Lower leg skin (tissue), 4 donors: ENCODE measurements around the gene BAHCC1. TPM values are rescaled to one million over a fixed set of nuclear protein-coding genes. Genes with fewer than 3 reads are reported as not detected.

Experiments
- DNase-seq, 2 donors: peaks; one replicate each; pipeline ENCODE4 v3.0.0-alpha.2; 2019; ENCODE audit warnings: low spot score in 2 of 2
- H3K4me3 ChIP-seq: fragments of 200-600 bp; sonication (generic); 2 replicates; pipeline ENCODE4 v1.5.1; 2017; ENCODE audit warnings: mild to moderate bottlenecking, low read depth; ENCODE audit not compliant: poor library complexity, severe bottlenecking
- POLR2A ChIP-seq, 2 donors: fragments of 450-650 bp; IDR thresholded peaks; one replicate each; pipeline ENCODE4 v1.6.1; 2016 to 2017; ENCODE audit warnings: antibody characterized with exemption in 2 of 2, mild to moderate bottlenecking in 1 of 2, moderate library complexity in 1 of 2
- WGBS, 2 donors: methylation state at CpG; one replicate each; pipeline ENCODE4 v1.1.5; 2018; 5-methylcytosine and 5-hydroxymethylcytosine counted together
- intact Hi-C: fragments of 100-400 bp; cut with DNase I; formaldehyde crosslinking; loops from one replicate; pipeline ENCODE4 v1.15.0; 2023; ENCODE audit warnings: low total_unique reads
- total RNA-seq, 4 donors: library from RNA; depleted of rRNA; stranded (reverse); fragments of >200 nt; gene quantifications; one replicate each; pipeline ENCODE4 v1.1.0, GENCODE V29; 2016
- TF ChIP-seq, protein P1 (sequence below), 3 donors: fragments of 450-650 bp; IDR thresholded peaks; one replicate each; pipeline ENCODE4 v1.5.1; 2016; ENCODE audit warnings: antibody characterized with exemption in 3 of 3, mild to moderate bottlenecking in 3 of 3, moderate library complexity in 2 of 3

Gene BAHCC1
- total RNA-seq, 4 donors from 2014 or later: 4.1 to 14.2 (median 10.0) TPM

DNA sequence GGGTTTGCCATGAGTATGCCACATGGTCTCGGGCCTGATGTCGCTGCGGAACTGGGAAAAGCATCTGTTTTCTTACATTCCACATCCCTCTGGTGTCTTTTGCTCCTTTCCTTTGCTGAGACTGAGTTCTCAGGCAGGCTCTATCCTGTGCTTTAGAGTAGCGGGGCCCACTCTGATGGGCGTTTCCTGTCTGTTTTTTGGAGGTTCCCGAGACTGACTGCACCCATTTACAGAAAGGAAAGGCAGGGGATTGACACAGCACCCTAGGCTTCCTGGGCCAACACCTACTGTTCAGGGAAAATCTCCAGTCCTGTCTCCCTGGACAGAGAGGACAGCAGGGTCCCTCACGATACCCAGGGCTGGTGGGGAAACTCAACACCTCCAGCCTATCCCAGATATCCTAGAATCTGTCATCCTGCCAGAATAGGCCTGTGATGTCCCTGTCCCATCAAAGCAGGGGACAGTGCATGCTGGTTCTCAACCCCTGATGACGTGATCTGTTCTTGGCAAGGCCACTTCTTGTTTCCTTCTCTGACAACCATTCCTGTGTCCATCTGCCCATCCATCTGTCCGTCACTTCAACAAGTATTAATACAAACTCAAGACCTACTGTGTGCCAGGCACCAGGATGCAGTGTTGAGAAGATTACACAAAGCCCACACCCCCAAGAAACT lies 75.2 kb downstream of the BAHCC1 start:
- intact Hi-C loops: no loop called here
- TF ChIP-seq, protein P1, sequence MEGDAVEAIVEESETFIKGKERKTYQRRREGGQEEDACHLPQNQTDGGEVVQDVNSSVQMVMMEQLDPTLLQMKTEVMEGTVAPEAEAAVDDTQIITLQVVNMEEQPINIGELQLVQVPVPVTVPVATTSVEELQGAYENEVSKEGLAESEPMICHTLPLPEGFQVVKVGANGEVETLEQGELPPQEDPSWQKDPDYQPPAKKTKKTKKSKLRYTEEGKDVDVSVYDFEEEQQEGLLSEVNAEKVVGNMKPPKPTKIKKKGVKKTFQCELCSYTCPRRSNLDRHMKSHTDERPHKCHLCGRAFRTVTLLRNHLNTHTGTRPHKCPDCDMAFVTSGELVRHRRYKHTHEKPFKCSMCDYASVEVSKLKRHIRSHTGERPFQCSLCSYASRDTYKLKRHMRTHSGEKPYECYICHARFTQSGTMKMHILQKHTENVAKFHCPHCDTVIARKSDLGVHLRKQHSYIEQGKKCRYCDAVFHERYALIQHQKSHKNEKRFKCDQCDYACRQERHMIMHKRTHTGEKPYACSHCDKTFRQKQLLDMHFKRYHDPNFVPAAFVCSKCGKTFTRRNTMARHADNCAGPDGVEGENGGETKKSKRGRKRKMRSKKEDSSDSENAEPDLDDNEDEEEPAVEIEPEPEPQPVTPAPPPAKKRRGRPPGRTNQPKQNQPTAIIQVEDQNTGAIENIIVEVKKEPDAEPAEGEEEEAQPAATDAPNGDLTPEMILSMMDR (IDR thresholded peaks at IDR 0.05): no peak
- no peak for TF ChIP-seq POLR2A (IDR thresholded peaks at IDR 0.05)
- WGBS, 2 donors: 88% methylated on average over 9 of the region's 9 CpGs
- no peak overlapping the region for H3K4me3 ChIP-seq
- no peak for DNase-seq

DNA sequence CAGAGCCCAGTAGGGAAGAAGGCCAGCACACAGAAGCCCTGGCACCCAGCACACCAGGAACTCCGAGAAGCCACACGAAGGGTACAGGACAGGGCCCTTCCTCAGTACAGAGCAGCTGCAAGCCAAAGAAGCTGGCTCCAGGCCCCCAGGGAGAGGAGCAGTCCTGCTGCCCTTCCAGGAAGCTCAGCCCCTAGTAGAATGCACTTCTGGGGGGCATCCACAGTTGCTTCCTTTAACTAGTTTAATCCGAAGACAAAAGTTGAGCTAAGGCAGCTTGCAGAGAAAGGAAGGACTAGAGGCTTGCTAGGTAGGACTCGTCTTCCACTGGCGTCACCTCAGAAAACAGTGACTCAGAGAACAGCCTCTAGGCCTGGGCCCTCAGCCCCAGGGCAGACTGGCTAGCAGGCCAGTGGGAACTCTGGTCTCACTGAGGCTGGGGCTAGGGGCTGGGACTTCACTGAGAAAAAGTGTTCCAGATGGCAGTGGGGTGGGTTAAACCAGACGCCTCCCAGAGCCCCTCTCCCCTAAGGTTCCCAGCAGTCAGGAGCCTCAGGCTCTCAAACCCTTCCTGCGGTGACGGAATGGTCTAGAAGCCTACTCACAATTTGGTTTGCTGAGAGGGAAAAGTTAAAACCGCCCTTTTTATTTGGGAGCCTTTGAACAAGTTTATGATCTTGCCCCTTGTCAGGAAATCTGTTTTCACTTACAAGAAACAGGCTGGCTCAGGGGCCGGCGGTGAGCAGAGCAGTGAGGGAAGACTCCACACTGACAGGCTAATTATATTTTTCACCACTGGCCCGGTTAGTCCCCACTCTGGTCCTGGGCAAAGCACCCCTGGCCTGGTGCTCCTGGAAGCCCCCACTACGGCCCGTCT lies 75.9 kb downstream of the BAHCC1 start:
- intact Hi-C loops: no loop called here
- no peak for DNase-seq
- TF ChIP-seq, protein P1 (IDR thresholded peaks at IDR 0.05): no peak
- no peak for TF ChIP-seq POLR2A (IDR thresholded peaks at IDR 0.05)
- H3K4me3 ChIP-seq: no peak overlapping the region
- 61 to 64% methylated on average over 14 of the region's 14 CpGs for WGBS, 2 donors

DNA sequence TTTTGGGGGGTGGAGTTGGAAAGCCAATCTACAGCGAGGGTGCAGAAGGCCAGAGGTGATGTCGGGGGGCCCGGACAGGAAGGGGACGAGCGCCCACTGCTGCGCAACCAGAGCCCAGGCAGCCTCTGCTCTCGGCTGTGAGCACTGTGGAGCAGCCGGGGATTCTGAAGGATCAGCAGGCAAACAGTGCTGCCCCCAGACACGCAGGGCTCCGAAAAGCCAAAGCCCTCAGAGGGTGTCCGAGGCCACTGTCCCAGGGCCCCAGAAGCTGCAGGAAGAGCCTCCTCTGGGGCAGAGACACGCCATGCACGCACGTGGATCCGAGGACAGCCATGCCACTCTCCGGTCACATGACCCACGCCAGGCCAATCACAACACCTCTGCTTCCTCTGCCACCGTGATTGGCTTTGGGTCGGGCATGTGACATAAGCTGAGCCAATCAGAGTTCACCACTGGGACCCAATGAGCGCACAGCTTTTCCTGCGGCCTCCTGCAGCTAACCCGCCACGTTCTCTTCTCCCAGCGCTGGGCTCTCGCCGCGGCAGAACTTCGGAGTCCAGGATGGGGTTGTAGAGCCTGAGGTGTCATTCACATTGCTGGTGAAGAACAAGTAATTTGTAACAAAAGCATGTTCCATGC lies 76.7 kb downstream of the BAHCC1 start:
- TF ChIP-seq, protein P1 (IDR thresholded peaks at IDR 0.05): no peak
- no peak for TF ChIP-seq POLR2A (IDR thresholded peaks at IDR 0.05)
- intact Hi-C loops: no loop called here
- 62% methylated on average over 27 to 28 of the region's 28 CpGs for WGBS, 2 donors
- peak; percentile 80 to 96 for DNase-seq
- H3K4me3 ChIP-seq: no peak overlapping the region

DNA sequence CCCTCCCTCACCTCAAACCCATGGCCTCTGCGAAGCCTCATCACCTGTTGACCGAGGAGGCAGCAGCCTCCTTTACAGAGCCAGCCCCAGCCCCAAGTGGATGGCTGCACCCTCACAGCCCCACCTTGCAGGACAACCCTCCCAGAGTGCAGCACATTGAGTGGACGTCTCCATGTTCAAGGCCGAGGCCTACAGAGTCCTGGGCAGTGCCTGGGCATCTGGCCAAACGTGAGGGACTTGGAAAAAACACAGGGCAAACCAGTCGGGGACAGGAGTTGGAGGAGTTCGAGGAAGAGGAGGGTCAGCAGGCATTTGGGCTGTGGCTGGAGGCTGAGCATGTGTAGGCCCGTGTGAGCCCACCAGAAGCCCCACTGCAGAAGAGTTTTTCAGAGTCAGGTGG lies 77.8 kb downstream of the BAHCC1 start:
- WGBS, 2 donors: 82 to 83% methylated on average over 8 of the region's 8 CpGs

DNA sequence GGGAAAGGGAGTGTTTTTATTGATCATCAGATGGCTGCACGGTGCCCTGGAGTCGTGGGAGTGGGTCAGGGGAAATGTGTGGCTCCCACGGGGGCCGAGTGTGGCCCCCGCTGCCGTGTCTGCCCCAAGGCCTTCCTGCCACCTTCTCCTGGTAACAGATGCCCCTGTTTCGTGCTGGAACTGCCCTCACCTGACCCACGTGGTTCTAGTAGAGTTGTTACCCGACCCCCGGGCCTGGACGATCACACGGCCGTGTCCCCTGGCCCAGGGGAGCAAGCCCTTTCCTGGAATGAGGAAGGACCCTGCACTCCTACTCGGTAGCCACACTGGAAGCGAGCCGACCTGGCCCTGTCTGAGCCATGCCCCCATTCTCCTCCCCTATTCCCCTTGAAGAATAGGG lies 79.7 kb downstream of the BAHCC1 start:
- no peak for DNase-seq
- intact Hi-C loops: no loop called here
- TF ChIP-seq, protein P1 (IDR thresholded peaks at IDR 0.05): no peak
- TF ChIP-seq POLR2A (IDR thresholded peaks at IDR 0.05): no peak
- no peak overlapping the region for H3K4me3 ChIP-seq
- 73 to 82% methylated on average over 16 of the region's 16 CpGs for WGBS, 2 donors

More for the DNA sequence above, 77.8 kb downstream of the BAHCC1 start:
- no peak for DNase-seq
- intact Hi-C loops: no loop called here
- H3K4me3 ChIP-seq: no peak overlapping the region
- no peak for TF ChIP-seq POLR2A (IDR thresholded peaks at IDR 0.05)
- TF ChIP-seq, protein P1 (IDR thresholded peaks at IDR 0.05): no peak
